ENCODE results near the gene MALL.
A peak's percentile ranks its signal among the peaks of the same experiment; 100 is the strongest.
"Not testable (repeated sequence)": the region's sequence is repeated elsewhere in the genome, so short reads cannot be mapped to it uniquely, and the experiment has no call there.

Gene MALL

DNA sequence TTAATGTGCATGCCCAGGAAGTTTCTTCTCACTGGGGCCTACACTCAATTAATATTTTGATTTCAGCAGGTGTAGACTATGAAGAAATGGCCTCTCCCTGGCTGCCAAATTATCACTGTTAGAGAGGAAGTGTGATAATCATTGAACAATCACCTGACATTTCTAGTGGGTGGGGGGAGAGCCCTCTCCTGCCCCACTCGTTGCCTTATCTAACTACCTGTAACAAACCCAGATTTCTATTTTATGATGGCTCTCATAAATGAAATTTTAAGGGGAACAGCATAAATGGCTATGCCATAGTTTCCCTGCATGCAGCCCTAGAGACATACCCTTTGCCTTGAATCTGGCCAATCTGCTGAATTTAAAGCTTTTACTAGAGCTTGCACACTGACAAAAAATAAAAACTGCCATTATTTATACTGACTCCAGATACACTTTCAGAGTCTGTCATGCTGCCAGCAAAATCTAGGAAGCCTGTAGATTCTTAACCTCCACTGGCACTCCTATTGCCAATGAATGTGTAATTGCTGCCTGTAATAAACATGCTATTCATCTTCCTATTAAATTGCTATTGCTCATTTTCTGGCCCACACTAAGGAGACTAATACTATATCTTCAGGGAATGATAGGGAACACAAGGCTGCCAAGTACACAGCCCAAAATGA lies 55.8 kb downstream of the MALL start:
- DNase-seq (ENCODE audit: low spot score); in situ Hi-C loops (cut with MboI; ENCODE audit: low pct_unique_long_range_greater_than_20kb, low sequenced_read_pairs, unreplicated experiment): not testable (repeated sequence)

DNA sequence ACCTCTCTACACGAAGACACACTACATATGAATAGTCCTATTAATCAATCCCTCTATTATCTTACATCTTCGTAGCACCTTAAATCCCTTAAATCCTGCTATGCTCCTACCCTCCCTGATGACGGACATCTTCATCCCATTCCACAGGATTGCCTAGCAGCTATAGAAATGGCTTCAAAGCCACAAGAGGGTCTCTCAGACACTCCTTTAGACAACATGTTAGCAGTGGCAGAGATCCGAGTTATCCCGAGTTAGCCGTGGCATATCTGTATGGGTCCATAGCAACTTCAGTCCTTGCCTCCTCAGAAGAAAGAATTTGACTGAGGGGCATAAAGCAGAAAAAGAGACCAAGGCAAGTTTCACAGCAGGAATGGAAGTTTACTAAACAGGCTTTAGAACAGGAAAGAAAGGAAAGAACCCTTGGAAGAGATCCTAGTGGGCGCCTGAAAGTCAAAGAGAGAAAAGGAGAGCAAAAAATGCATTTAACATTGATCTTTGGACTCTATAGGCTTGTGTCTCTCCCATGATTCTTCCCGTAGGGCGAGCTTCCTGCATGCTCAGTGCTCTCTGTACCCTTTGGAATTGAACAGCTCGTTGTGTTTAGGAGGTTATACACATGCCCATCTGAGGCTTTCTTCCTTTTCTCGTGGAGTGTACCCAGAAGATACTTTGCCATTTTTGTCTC lies 56.5 kb downstream of the MALL start:
- in situ Hi-C loops (cut with MboI; ENCODE audit: low pct_unique_long_range_greater_than_20kb, low sequenced_read_pairs, unreplicated experiment); DNase-seq (ENCODE audit: low spot score): not testable (repeated sequence)

DNA sequence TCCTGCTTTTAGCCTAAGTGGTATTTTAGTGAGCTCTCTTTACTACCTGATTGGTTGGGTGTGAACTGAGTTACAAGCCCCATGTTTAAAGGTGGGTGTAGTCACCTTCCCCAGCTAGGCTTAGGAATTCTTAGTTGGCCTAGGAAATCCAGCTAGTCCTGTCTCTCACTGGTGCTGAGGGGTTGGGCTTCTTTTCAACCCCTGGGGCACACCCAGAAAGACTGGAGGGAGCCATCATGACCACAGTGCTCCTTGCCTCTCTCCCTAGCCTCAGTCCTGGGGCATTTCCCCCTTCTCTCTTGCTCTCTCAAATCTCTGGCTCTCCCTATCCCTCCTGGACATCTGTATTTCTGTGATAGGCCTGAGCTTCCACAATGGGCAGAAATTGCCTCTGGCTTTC lies 57.6 kb downstream of the MALL start:
- DNase-seq (ENCODE audit: low spot score); in situ Hi-C loops (cut with MboI; ENCODE audit: low pct_unique_long_range_greater_than_20kb, low sequenced_read_pairs, unreplicated experiment): not testable (repeated sequence)

- DNase-seq (ENCODE audit: low spot score); in situ Hi-C loops (cut with MboI; ENCODE audit: low pct_unique_long_range_greater_than_20kb, low sequenced_read_pairs, unreplicated experiment): not testable (repeated sequence)
Measured at GRCh38 chr2:110055819-110056408, 59.7 kb downstream of the MALL start.

DNA sequence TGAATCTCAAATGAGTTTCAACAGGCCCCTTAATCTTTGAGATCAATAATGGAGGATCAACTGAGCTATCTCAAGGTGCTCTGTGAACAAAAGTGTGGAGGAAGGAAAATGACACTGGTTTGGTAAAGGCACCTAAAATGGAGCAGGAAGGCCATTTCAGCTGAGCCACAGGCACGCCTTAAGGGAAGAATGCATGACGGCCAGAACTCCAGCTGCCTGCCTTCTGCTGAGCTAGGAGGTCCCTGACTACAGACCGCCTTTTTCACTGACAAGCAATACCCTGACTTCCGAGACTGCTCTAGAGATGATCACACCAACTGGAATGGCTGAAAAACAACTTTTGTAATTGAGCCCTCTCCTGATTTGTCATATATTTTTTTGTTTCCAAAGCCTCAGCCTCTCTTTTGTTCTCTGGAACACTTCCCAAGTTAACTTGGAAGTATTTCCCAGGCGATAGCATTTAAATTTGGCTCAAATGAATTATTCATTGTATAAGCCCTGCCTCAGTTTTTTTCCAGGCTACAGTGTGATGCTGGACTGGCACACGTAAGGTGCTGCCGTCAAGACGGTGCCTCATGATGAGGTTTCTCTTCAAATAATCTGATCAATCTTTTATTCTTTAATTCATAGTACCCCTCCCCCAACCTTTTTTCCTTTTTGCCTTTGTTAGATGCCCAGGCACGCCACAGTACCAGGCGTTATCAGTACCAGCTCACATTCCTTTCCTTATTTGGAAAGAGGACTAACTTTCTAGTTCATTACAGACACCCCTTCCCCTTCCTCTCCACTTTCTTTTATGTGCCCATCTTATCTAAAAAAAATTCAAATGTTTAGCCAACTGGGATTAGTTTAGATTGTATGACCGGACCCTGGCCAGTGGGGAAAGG lies 60.9 kb downstream of the MALL start:
- in situ Hi-C loops (cut with MboI; ENCODE audit: low pct_unique_long_range_greater_than_20kb, low sequenced_read_pairs, unreplicated experiment); DNase-seq (ENCODE audit: low spot score): not testable (repeated sequence)

- in situ Hi-C loops (cut with MboI; ENCODE audit: low pct_unique_long_range_greater_than_20kb, low sequenced_read_pairs, unreplicated experiment); DNase-seq (ENCODE audit: low spot score): not testable (repeated sequence)
Measured at GRCh38 chr2:110053688-110054087, 61.9 kb downstream of the MALL start.

DNA sequence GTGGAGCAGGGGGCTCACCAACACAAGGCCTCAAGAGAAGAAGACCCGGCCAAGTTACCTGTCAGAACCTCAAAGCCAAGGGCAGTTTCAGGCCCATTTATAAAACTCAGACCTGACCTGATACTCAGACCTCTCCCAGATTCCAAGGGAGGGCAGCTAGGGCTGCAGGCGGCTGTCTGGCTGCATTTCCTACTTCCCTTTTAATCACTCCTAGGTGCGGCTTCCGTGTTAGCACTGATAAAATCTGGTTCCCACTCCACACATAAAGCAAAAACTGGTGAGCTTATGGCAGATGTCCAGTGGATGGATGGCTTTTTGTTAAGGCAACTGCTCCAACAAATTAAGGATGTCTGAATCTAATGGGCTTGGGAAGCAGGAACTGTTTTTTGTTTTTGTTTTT lies 63.5 kb downstream of the MALL start:
- in situ Hi-C loops (cut with MboI; ENCODE audit: low pct_unique_long_range_greater_than_20kb, low sequenced_read_pairs, unreplicated experiment); DNase-seq (ENCODE audit: low spot score): not testable (repeated sequence)

DNA sequence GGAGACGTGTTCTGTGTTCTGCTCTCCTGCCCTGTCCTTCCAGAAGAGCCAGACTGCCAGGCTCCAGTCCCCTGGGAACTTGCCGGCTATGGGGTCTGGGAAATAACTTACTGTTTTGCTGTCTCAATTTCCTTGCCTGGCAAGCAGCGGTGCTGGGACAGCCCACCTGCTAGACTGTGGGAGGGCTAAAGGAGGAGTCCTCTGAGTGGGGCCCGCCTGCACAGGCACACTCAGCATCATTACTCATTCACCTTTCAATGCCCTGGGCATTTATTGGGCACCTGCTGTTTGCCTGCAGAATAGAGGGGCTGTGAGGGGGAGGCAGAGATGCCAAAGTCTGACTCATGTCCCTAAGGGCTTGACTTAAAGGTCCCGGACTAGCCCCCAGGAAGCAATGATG lies 65.4 kb downstream of the MALL start:
- DNase-seq (ENCODE audit: low spot score); in situ Hi-C loops (cut with MboI; ENCODE audit: low pct_unique_long_range_greater_than_20kb, low sequenced_read_pairs, unreplicated experiment): not testable (repeated sequence)

DNA sequence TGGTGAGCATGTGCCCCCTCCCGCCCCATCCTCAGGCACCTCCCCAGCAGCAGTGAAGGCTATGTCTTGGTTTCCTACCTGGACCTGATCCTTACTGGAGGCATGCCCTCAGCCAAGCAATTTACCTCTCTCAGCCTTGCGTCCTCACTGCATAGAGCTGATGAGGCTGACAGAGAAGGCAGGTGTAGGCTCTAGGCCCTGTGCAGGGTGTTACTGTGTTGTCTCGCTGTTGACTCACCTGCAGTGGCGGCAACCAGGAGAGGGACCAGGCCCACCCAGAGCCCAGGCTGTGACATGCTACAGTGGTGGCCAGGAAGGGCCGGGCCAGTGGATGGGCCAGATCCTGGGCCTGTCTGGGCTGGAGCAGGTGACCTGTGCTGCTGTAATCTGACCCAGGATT lies 65.9 kb downstream of the MALL start:
- in situ Hi-C loops (cut with MboI; ENCODE audit: low pct_unique_long_range_greater_than_20kb, low sequenced_read_pairs, unreplicated experiment); DNase-seq (ENCODE audit: low spot score): not testable (repeated sequence)

- in situ Hi-C loops (cut with MboI; ENCODE audit: low pct_unique_long_range_greater_than_20kb, low sequenced_read_pairs, unreplicated experiment); DNase-seq (ENCODE audit: low spot score): not testable (repeated sequence)
Measured at GRCh38 chr2:110048255-110049197, 67.1 kb downstream of the MALL start.

DNA sequence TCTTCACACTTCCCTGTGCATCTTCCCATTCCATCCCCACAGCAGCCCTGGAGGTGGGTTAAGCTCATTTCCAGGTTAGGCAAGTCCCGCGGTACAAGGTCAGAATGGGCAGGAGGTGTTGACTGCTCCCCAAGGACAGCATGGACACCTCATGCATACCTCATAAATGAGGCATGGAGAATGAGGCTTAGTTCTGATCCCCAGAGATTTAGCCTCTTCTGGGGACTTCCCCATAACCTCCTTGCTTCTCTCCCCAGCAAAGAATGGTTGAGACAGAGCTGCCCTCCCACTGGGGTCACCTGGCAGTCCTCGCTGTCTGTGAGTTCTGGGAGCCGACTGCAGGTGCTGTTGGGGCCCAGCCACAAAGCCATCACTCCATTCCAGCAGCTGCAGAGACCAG lies 68.4 kb downstream of the MALL start:
- DNase-seq (ENCODE audit: low spot score); in situ Hi-C loops (cut with MboI; ENCODE audit: low pct_unique_long_range_greater_than_20kb, low sequenced_read_pairs, unreplicated experiment): not testable (repeated sequence)

DNA sequence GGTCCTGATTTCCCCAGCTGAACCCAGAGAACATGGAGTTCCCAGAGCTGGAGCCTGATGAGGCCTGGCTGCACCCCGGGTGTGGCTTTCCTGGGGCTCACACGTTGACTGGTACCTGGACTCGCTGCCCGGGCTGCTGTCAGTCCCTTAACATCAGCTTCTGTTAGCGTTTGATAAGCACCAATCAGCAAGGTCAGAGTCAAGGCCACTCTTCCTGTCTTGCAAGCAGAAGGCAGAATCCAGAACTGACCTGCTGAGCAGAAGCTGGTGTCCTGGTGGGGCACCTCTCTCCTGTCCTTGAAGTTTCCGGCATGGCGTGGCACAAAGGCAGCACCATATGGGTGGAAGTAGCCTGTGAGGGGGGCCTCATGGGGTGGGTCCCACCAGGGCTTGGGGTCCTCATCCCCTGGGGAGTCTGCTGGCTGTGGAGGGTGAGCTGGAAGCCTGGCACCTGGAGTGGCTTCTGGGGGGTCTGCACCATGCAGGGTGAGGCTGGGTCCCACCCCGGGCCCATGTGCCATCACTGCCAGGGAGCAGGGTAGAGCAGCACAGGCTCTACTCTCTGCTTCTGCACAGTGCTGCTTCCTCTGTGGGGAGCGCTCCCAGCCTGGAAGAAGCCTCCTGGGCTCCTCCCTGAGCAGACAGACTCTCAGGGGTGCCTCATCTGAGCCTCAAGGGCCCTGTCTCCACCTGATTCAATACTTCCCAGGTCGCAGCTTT lies 73.5 kb downstream of the MALL start:
- DNase-seq (ENCODE audit: low spot score); in situ Hi-C loops (cut with MboI; ENCODE audit: low pct_unique_long_range_greater_than_20kb, low sequenced_read_pairs, unreplicated experiment): not testable (repeated sequence)

GRCh38 chr2:110037336-110037735 lies 78.3 kb downstream of the MALL start:
- in situ Hi-C loops (cut with MboI; ENCODE audit: low pct_unique_long_range_greater_than_20kb, low sequenced_read_pairs, unreplicated experiment); DNase-seq (ENCODE audit: low spot score): not testable (repeated sequence)

- in situ Hi-C loops (cut with MboI; ENCODE audit: low pct_unique_long_range_greater_than_20kb, low sequenced_read_pairs, unreplicated experiment); DNase-seq (ENCODE audit: low spot score): not testable (repeated sequence)
Measured at GRCh38 chr2:110035384-110035783, 80.2 kb downstream of the MALL start.

- DNase-seq (ENCODE audit: low spot score): peak; percentile 0
Measured at GRCh38 chr2:110034935-110035334, 80.7 kb downstream of the MALL start.

More at GRCh38 chr2:110034935-110035334, 80.7 kb downstream of the MALL start:
- in situ Hi-C loops (cut with MboI; ENCODE audit: low pct_unique_long_range_greater_than_20kb, low sequenced_read_pairs, unreplicated experiment): not testable (repeated sequence)
